Measurements from ENCODE around the gene TBC1D14. TPM values are rescaled to one million over a fixed set of nuclear protein-coding genes. Genes with fewer than 3 reads are reported as not detected.

TBC1D14 gene
- total and polyA plus RNA-seq, 10 donors, result 13.7 to 114 (median 68.4) TPM

DNA sequence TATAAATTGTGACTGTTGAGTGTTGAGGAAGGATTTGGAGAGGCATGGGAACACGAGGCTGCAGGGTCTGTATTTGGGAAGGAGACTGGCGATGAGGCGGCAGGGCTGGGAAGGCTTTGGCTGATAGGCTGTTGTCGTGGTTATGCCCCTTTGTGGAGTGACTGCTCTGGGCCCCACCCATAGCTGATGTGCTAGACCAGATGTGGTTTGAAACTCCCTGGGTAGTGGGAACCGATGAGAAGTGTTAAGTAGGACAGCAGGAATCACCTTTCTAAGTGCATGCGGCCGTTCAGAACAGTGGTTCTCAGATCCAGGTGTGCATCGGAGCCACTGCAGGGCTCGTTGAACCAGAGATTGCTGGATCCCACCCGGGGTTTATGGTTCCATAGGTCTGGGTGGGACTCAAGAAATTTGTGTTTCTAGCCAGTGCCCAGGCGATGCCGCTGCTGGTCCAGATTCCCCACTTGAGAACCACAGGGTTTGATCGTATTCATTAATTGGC lies 42.3 kb downstream of the TBC1D14 start:
- no peak overlapping the region for H3K27ac ChIP-seq
- intact Hi-C loops (cut with DNase I; ENCODE audit: low total_unique reads), result no loop called here
- WGBS, 5 donors, result 79 to 83% (median 81%) methylated on average over 13 of the region's 13 CpGs
- peak; percentile 51 for DNase-seq
- H3K4me1 ChIP-seq, result peaks cover 0 to 72% (median 17%) of the 10 kb centered on the region in 6 donors
- TF ChIP-seq, protein P1, sequence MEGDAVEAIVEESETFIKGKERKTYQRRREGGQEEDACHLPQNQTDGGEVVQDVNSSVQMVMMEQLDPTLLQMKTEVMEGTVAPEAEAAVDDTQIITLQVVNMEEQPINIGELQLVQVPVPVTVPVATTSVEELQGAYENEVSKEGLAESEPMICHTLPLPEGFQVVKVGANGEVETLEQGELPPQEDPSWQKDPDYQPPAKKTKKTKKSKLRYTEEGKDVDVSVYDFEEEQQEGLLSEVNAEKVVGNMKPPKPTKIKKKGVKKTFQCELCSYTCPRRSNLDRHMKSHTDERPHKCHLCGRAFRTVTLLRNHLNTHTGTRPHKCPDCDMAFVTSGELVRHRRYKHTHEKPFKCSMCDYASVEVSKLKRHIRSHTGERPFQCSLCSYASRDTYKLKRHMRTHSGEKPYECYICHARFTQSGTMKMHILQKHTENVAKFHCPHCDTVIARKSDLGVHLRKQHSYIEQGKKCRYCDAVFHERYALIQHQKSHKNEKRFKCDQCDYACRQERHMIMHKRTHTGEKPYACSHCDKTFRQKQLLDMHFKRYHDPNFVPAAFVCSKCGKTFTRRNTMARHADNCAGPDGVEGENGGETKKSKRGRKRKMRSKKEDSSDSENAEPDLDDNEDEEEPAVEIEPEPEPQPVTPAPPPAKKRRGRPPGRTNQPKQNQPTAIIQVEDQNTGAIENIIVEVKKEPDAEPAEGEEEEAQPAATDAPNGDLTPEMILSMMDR (IDR thresholded peaks at IDR 0.05 in 8 of 11, conservative IDR thresholded peaks at IDR 0.05 in 3 of 11), result no peak
- TF ChIP-seq POLR2AphosphoS5 (IDR thresholded peaks at IDR 0.05) (no peak), POLR2A (IDR thresholded peaks at IDR 0.05) (no peak)
- peaks cover 0 to 9% (median 1%) of the 10 kb centered on the region in 6 donors for H3K36me3 ChIP-seq
- H3K9me3 ChIP-seq, result no peaks in the 10 kb centered on the region
- no peak overlapping the region for H3K4me3 ChIP-seq
- no peaks in the 10 kb centered on the region for H3K27me3 ChIP-seq (replicated peaks in 1 of 7)

DNA sequence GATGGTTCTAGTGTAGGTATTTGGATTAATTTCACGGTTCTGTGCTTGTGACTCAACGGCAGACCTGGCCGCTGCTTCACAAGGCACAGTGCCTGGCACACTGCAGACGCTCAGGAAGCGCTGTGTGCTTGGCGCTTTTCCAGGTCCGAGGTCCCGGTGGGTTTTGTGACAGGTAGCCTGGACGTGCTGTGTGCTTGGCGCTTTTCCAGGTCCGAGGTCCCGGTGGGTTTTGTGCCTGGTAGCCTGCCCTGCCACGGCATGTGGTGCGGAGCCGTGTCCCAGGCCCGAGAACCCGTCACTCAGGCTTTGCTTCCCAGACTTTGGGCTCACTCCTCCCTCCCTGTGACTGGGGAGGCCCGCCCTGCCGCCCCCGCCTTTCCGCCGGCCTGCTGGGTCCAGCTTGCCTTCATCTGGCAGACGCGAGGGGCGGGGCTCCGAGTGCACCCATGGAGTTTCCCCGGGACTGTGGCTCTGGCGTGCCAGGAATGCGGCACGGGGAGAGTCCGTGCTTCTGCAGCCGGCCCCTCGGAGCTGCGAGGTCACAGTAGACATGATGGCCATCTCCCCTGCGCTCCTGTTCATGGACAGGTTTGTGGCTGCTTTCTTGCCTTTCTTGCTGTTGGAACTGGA lies 44.2 kb downstream of the TBC1D14 start:
- Histone ChIP-seq H3K27ac (peak overlapping the region in 2 of 8 donors; percentile 21 to 28), H3K4me1 (peaks cover 0 to 73% (median 17%) of the 10 kb centered on the region in 6 donors), H3K4me3 (peak overlapping the region in 1 of 8 donors; percentile 13), H3K27me3 (replicated peaks in 1 of 7) (no peaks in the 10 kb centered on the region), H3K36me3 (peaks cover 0 to 9% (median 1%) of the 10 kb centered on the region in 6 donors), H3K9me3 (no peaks in the 10 kb centered on the region)
- intact Hi-C loops (cut with DNase I; ENCODE audit: low total_unique reads), result no loop called here
- peak; percentile 80 for DNase-seq
- peak in 2 of 3 donors; percentile 59 to 74 for TF ChIP-seq POLR2AphosphoS5 (IDR thresholded peaks at IDR 0.05)
- TF ChIP-seq, protein P1 (IDR thresholded peaks at IDR 0.05 in 8 of 11, conservative IDR thresholded peaks at IDR 0.05 in 3 of 11), result no peak
- 61 to 84% (median 79%) methylated on average over 19 to 35 of the region's 35 CpGs for WGBS, 5 donors

DNA sequence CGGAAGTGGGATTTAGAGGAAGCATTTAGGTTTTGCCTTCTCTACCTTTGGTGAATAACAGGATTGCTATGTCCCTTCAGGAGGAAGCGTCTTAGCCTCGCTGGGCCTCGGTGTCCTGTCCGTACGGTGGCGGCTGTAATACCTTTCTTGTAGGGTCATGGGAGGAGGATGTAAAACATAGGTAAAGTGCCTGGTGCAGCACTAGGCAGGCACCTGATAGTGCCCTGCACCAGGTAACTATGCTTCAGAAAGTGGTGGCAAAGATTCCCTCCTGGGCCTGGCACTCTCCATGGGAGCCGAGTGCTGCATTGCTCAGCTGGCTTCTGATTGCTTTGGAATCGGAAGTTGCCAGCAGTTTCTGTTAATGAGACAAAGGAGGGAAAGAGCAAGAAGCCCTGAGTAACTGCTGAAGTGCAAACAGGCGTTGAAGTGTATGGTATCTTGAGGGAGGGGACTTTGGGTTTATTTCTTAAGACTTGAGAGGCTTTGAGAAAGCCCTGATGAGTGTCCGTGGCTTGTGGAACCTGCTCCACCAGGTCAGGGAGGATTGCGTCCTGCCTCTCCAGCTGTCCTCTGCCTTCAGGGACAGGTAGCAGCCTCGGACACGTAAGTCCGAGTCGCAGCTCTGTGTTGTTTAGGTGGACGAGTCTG lies 45.8 kb downstream of the TBC1D14 start:
- intact Hi-C loops (cut with DNase I; ENCODE audit: low total_unique reads), result no loop called here
- peaks cover 0 to 74% (median 20%) of the 10 kb centered on the region in 6 donors for H3K4me1 ChIP-seq
- peaks cover 0 to 9% (median 1%) of the 10 kb centered on the region in 6 donors for H3K36me3 ChIP-seq
- H3K9me3 ChIP-seq, result no peaks in the 10 kb centered on the region
- H3K27me3 ChIP-seq (replicated peaks in 1 of 7), result no peaks in the 10 kb centered on the region
- H3K4me3 ChIP-seq, result no peak overlapping the region
- peak; percentile 43 for DNase-seq
- 90 to 95% (median 92%) methylated on average over 17 of the region's 17 CpGs for WGBS, 5 donors
- no peak for TF ChIP-seq POLR2AphosphoS5 (IDR thresholded peaks at IDR 0.05)
- TF ChIP-seq POLR2A (IDR thresholded peaks at IDR 0.05), result no peak
- TF ChIP-seq, protein P1 (IDR thresholded peaks at IDR 0.05 in 8 of 11, conservative IDR thresholded peaks at IDR 0.05 in 3 of 11), result no peak
- H3K27ac ChIP-seq, result no peak overlapping the region

DNA sequence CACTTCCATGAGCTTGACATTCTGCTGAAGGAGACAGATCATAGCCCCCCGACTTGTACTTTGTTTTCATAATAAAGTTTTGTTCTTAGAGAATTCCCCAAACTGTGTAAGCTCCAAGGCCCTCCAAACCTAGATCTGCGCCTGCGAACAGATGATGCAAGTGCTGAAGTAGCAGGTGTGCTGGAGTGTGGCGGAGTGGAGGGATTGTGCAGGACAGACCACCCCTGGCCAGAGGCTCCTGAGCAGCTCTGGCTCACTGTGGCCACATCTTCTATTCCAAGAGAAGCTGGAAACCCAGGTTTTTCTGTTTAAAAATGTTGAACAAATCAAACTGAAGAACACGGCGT lies 46.4 kb downstream of the TBC1D14 start:
- intact Hi-C loops (cut with DNase I; ENCODE audit: low total_unique reads), result no loop called here
- 89 to 98% (median 96%) methylated on average over 6 of the region's 6 CpGs for WGBS, 5 donors

More for the DNA sequence above, 46.4 kb downstream of the TBC1D14 start:
- Histone ChIP-seq H3K9me3 (no peaks in the 10 kb centered on the region), H3K4me1 (peaks cover 0 to 74% (median 20%) of the 10 kb centered on the region in 6 donors), H3K36me3 (peaks cover 0 to 13% (median 1%) of the 10 kb centered on the region in 6 donors), H3K27me3 (replicated peaks in 1 of 7) (no peaks in the 10 kb centered on the region), H3K4me3 (no peak overlapping the region), H3K27ac (no peak overlapping the region)
- TF ChIP-seq POLR2AphosphoS5 (IDR thresholded peaks at IDR 0.05), result no peak
- TF ChIP-seq POLR2A (IDR thresholded peaks at IDR 0.05), result no peak
- TF ChIP-seq, protein P1 (IDR thresholded peaks at IDR 0.05 in 8 of 11, conservative IDR thresholded peaks at IDR 0.05 in 3 of 11), result no peak
- no peak for DNase-seq

Measured in spleen (tissue), 11 donors.